ENCODE data around the gene PUM2.
A peak's percentile ranks its signal among the peaks of the same experiment; 100 is the strongest.

The PUM2 gene

GRCh38 chr2:20326163-20326780 is 24.4 kb downstream of the PUM2 start:
- peak; percentile 77 for TF ChIP-seq CTCF (IDR thresholded peaks at IDR 0.05)

- no peak for TF ChIP-seq CTCF (IDR thresholded peaks at IDR 0.05)
Measured at GRCh38 chr2:20322527-20323300, 27.9 kb downstream of the PUM2 start.

- TF ChIP-seq CTCF (IDR thresholded peaks at IDR 0.05), result no peak
Measured at GRCh38 chr2:20317690-20318089, 33.0 kb downstream of the PUM2 start.

- TF ChIP-seq CTCF (IDR thresholded peaks at IDR 0.05), result no peak
Measured at GRCh38 chr2:20317197-20317596, 33.4 kb downstream of the PUM2 start.

- TF ChIP-seq CTCF (IDR thresholded peaks at IDR 0.05), result no peak
Measured at GRCh38 chr2:20314562-20315501, 35.8 kb downstream of the PUM2 start.

- TF ChIP-seq CTCF (IDR thresholded peaks at IDR 0.05), result no peak
Measured at GRCh38 chr2:20313659-20314058, 37.0 kb downstream of the PUM2 start.

GRCh38 chr2:20309001-20309400 is 41.6 kb downstream of the PUM2 start:
- no peak for TF ChIP-seq CTCF (IDR thresholded peaks at IDR 0.05)
